Astrocyte (in vitro differentiated cells and primary cell): ENCODE results near the gene COG7.
A peak's percentile ranks its signal among the peaks of the same experiment; 100 is the strongest.

ENCODE experiments used
- EZH2 ChIP-seq: IDR thresholded peaks from 2 replicates; pipeline ENCODE4 v1.6.1; 2012; ENCODE audit warnings: mild to moderate bottlenecking, low read length, inconsistent platforms; ENCODE audit not compliant: insufficient read depth
- TF ChIP-seq, protein P1 (sequence below): IDR thresholded peaks from 2 replicates; pipeline ENCODE4 v1.5.1; 2011; ENCODE audit warnings: low read depth, mild to moderate bottlenecking, inconsistent platforms, low read length, moderate library complexity; ENCODE audit not compliant: insufficient read depth

DNA sequence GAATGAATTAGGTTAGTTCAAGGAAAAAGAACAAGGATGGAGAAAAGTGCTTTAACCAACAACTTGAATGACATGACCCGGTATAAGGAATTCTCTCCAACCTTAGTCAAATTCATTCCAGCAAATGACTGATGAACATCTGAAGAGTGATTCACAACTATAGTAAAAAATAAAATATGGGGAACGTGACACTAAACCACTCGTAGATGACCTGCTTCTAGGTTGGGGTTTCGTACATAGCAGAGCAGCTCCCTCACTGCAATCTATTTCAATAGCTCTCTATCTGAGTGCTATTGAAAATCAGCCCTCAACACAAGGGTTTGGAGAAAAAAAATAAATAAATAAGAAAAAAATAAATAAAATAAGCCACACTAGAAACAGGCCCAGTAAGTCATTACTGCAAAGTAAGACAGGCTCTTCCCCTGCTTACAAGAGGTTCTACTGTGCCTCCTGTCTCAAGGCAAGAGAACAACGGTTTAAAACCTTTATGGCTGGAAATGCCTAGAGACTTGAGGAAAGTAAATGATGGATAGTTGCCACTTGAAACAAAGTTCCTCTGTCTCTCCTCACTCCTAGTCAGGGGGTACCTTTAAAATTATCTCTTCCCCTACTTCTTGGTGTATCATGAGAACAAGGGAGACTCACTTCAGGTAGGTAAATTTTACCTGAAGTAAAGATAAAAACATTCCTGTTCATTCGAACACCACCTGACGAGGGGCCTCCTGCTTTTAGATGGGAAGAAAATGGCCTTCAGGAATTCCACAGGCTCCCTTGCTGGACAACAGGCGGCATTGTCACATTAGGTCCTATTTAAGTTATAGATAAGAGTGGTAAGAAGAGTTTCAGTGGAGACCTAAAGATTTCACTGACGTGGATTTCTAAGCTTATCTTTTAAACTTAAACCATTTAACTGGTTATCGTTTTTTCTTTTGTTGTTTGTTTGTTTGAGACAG lies 20.5 kb downstream of the COG7 start:
- TF ChIP-seq, protein P1, sequence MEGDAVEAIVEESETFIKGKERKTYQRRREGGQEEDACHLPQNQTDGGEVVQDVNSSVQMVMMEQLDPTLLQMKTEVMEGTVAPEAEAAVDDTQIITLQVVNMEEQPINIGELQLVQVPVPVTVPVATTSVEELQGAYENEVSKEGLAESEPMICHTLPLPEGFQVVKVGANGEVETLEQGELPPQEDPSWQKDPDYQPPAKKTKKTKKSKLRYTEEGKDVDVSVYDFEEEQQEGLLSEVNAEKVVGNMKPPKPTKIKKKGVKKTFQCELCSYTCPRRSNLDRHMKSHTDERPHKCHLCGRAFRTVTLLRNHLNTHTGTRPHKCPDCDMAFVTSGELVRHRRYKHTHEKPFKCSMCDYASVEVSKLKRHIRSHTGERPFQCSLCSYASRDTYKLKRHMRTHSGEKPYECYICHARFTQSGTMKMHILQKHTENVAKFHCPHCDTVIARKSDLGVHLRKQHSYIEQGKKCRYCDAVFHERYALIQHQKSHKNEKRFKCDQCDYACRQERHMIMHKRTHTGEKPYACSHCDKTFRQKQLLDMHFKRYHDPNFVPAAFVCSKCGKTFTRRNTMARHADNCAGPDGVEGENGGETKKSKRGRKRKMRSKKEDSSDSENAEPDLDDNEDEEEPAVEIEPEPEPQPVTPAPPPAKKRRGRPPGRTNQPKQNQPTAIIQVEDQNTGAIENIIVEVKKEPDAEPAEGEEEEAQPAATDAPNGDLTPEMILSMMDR = peak; percentile 43
- no peak for TF ChIP-seq EZH2
